Motor neuron (in vitro differentiated cells): Measurements from ENCODE around the gene SCN11A. TPM values are rescaled to one million over a fixed set of nuclear protein-coding genes. Genes with fewer than 3 reads are reported as not detected.
A peak's percentile ranks its signal among the peaks of the same experiment; 100 is the strongest.

ENCODE experiments used
- ATAC-seq, 8 experiments: fragments of 200-7000 bp; cut with Tn5 transposase; replicated peaks in 6 of 8; 2 replicates each; pipeline ENCODE4 v1.8.0; 2021; ENCODE audit warnings: mild to moderate bottlenecking in 8 of 8, moderate library complexity in 8 of 8
- H3K27ac ChIP-seq, 2 donors: fragments of 250-450 bp; sonication (Bioruptor Pico); 2 replicates each; pipeline ENCODE4 v1.9.0; 2021; ENCODE audit warnings: antibody characterized with exemption in 2 of 2, mild to moderate bottlenecking in 2 of 2, moderate library complexity in 1 of 2
- H3K4me1 ChIP-seq, 2 donors: fragments of 250-450 bp; sonication (Bioruptor Pico); replicated peaks in 1 of 2; 2 replicates each; pipeline ENCODE4 v1.6.1; 2021; ENCODE audit warnings: antibody characterized with exemption in 2 of 2, mild to moderate bottlenecking in 2 of 2, moderate library complexity in 1 of 2
- H3K4me3 ChIP-seq, 5 donors: fragments of 250-450 bp; sonication (Bioruptor Pico); 2 replicates each; pipeline ENCODE4 v1.9.0; 2021; ENCODE audit warnings: antibody characterized with exemption in 5 of 5, mild to moderate bottlenecking in 5 of 5, moderate library complexity in 4 of 5
- WGBS, 10 experiments: fragments of 450-650 bp; shearing (Covaris generic); methylation state at CpG; one replicate each; pipeline ENCODE4 v1.0.0; 2022; 5-methylcytosine and 5-hydroxymethylcytosine counted together
- in situ Hi-C, 9 experiments: fragments of 400-800 bp; cut with MboI; loops; one replicate each; pipeline ENCODE4 v1.15.0; 2021; ENCODE audit warnings: low sequenced_read_pairs in 9 of 9, low pct_unique_long_range_greater_than_20kb in 2 of 9; ENCODE audit not compliant: unreplicated experiment in 9 of 9
- total RNA-seq, 8 experiments: library from RNA; unstranded; fragments of 300-600 nt; gene quantifications; 2 replicates each; pipeline versions ENCODE4 v1.2.3 to v1.2.4, GENCODE V29; 2022

The SCN11A gene
- total RNA-seq, 8 experiments from 2014 or later: 0.27 to 1.2 (median 0.46) TPM

DNA sequence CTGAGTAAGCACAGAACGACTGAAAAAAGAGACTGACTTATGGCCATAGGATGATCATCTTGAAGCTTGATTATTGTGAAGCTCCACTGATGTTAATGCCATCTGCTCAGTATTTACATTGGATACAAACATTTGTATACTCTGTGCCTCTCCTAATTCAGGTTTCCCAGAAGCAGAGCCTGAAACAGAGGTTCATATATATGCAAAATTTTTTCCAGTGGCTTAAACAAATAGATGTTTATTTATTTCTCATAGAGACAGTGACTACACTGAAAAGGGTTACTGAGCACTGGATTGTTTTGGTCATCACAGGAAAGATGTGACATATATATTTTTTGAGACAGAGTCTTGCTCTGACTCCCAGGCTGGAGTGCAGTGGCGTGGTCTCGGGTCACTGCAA lies 36.3 kb downstream of the SCN11A start:
- 20 to 88% (median 75%) methylated on average over 1 to 3 of the region's 3 CpGs; no CpG with 5 or more reads in 1 of the 10 experiments for WGBS, 10 experiments
- Histone ChIP-seq H3K4me1 (no peaks in the 10 kb centered on the region), H3K27ac (no peak overlapping the region), H3K4me3 (no peak overlapping the region)
- ATAC-seq: peak in 1 of 8 experiments; percentile 81
- in situ Hi-C loops: loop anchor here in 3 of 9 experiments (25.0 kb wide), 2 partner anchors 478 to 503 kb away; no protein-coding TSS in a partner anchor

DNA sequence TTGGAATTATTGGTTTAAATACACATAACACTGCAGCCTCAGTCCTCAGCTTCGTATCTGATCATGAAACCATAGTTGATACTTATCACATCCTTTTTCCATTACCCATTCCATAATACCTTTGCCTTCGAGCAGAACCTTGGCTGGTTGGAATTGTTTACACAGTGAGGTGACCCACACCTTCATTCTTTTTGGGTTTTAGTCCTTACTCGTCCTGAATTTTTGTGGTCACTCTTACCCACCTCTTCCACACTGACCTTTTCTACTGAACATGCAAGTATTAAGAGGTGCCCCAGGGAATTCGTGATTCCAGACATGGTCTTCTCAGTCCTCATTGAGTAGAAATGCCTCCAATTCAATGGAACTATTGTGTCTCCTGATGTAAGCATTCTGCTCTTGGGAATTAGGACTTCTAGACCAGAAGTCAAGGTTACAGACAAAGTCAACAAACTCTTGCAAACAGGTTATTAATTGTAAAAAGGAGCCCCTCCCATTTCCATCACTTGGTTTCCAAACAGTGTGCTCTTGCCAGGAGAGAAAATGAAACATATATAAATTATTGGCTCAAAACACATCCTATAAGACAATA lies 37.7 kb downstream of the SCN11A start:
- ATAC-seq: no peak
- 9 to 86% (median 70%) methylated on average over 1 to 3 of the region's 4 CpGs; no CpG with 5 or more reads in 1 of the 10 experiments for WGBS, 10 experiments
- H3K4me3 ChIP-seq: no peak overlapping the region
- in situ Hi-C loops: loop anchor here in 3 of 9 experiments (25.0 kb wide), 2 partner anchors 477 to 502 kb away; no protein-coding TSS in a partner anchor
- no peaks in the 10 kb centered on the region for H3K4me1 ChIP-seq
- H3K27ac ChIP-seq: no peak overlapping the region

DNA sequence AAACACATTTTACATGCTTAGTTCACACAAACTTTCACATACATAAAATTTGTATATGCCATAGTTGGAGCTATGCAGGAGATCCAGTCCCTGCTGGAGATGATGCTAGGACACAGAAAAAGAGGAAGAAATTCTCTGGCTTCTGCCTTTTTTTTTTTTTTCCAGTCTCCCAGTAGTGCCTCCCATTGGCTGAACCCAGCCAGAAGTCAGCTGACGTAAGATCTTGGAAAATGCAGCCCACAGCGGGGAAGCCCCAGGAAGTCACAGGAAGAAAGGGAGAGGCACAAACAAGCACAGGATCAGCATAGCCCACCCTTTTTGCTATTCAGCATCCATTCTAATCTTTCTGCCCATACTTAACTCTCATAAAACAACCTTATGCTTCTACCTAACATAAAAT lies 38.5 kb downstream of the SCN11A start:
- Histone ChIP-seq H3K4me1 (no peaks in the 10 kb centered on the region), H3K27ac (no peak overlapping the region), H3K4me3 (no peak overlapping the region)
- 13 to 75% (median 51%) methylated on average over 1 to 2 of the region's 2 CpGs; no CpG with 5 or more reads in 6 of the 10 experiments for WGBS, 10 experiments
- in situ Hi-C loops: loop anchor here in 3 of 9 experiments (25.0 kb wide), 2 partner anchors 476 to 501 kb away; no protein-coding TSS in a partner anchor
- ATAC-seq: peak in 3 of 8 experiments; percentile 68 to 99 (median 97)

DNA sequence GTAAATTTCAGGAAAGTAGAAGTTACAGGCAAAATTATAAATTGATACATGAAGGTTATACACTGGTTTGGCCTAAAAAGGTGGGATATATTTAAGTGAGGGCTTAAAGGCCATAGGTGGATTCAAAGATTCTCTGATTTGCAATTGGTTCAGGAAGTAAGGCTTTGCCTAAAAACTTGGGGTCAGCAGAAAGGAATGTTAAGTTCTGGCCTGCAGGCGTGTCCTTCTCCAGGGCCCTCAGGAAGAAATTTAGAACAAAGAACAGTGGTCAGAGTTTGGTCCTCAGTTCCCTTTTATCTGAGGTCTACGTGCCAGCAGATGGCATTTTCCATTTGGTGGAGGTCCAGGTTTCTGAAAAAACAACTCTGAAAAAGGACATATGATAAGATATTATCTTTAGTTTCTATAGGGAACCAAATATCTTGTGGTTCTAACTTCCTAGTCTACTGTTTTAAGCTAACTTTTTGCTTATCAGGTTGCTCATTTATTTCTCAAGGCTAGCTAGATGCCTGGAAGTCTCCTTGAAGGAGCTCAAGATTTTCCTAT lies 40.5 kb downstream of the SCN11A start:
- no peak for ATAC-seq
- 17 to 90% (median 57%) methylated on average over 1 to 2 of the region's 2 CpGs; no CpG with 5 or more reads in 4 of the 10 experiments for WGBS, 10 experiments
- Histone ChIP-seq H3K27ac (no peak overlapping the region), H3K4me1 (no peaks in the 10 kb centered on the region), H3K4me3 (no peak overlapping the region)
- in situ Hi-C loops: loop anchor here in 3 of 9 experiments (25.0 kb wide), 2 partner anchors 474 to 499 kb away; no protein-coding TSS in a partner anchor

DNA sequence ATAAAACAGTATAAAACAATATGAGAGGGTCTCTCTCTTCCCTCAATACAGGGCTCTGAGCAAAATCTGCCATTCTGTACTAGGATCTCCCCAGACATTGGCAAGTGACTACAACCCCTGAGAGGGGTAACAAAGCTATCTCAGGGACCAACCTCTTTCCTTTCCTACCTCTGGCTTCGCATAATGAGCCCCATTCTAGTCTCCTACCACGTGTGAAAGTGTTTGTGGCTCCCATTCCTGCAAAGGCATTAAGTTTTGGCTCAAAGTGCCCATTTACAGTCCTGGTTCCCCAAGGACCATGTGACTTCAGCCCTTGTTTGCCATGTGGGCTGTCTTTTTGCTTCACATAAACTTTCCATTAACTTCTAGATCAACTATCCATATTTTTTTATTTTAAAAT lies 46.4 kb downstream of the SCN11A start:
- H3K4me3 ChIP-seq: no peak overlapping the region
- no peaks in the 10 kb centered on the region for H3K4me1 ChIP-seq
- H3K27ac ChIP-seq: no peak overlapping the region
- in situ Hi-C loops: loop anchor here in 3 of 9 experiments (25.0 kb wide), 2 partner anchors 468 to 493 kb away; no protein-coding TSS in a partner anchor
- ATAC-seq: no peak
- WGBS, 10 experiments: 0 to 49% (median 24%) methylated on average over 1 to 2 of the region's 2 CpGs; no CpG with 5 or more reads in 4 of the 10 experiments

Other genes with a start within 250 kb of the SCN11A start
- under 1 TPM in 3 of 8 experiments, not detected in 5; 0.04 to 0.14 (median 0.05) TPM for gene SCN10A, start 235.7 kb downstream of the SCN11A start, total RNA-seq
- 10 to 100 TPM; 35.3 to 66.0 (median 51.9) TPM for gene WDR48, start 72 bp upstream of the SCN11A start, total RNA-seq
- gene GORASP1, start 55.7 kb upstream of the SCN11A start, total RNA-seq: 10 to 100 TPM; 25.9 to 67.3 (median 38.2) TPM
- 1 to 10 TPM; 1.6 to 7.7 (median 5.1) TPM for gene TTC21A, start 55.7 kb upstream of the SCN11A start, total RNA-seq
- 10 to 100 TPM in 1 of 8 experiments, 1 to 10 TPM in 7; 1.4 to 31.9 (median 4.0) TPM for gene CSRNP1, start 101.6 kb upstream of the SCN11A start, total RNA-seq
- under 1 TPM; 0.05 to 0.66 (median 0.15) TPM for gene XIRP1, start 140.7 kb upstream of the SCN11A start, total RNA-seq
- under 1 TPM in 6 of 8 experiments, not detected in 2; 0.08 to 0.40 (median 0.19) TPM for gene CX3CR1, start 228.1 kb upstream of the SCN11A start, total RNA-seq